ENCODE results near the gene PPP1R11.

- TF ChIP-seq POLR2A (IDR thresholded peaks at IDR 0.05; ENCODE audit: low read length) (no peak), GATA1 (IDR thresholded peaks at IDR 0.05; ENCODE audit: low read depth, low read length) (no peak)
Observed at GRCh38 chr6:30097902-30098768, 31.1 kb downstream of the PPP1R11 start.
